Fibroblast of peridontal ligament (primary cell): Measurements from ENCODE around the gene PA2G4.
A peak's percentile ranks its signal among the peaks of the same experiment; 100 is the strongest.
"Not testable (repeated sequence)": the region's sequence is repeated elsewhere in the genome, so short reads cannot be mapped to it uniquely, and the experiment has no call there.

Source experiments
- DNase-seq: peaks from one replicate; pipeline ENCODE4 v3.0.0-alpha.2; 2010; ENCODE audit errors: extremely low read depth

PA2G4 gene

GRCh38 chr12:56104109-56104814 is at the start of gene PA2G4:
TSS of gene PA2G4 (plus strand) at chr12:56104559. CDS start at chr12:56104738, 179 bp downstream.
- peak; percentile 97 for DNase-seq

GRCh38 chr12:56059964-56060363 is 44.4 kb upstream of the PA2G4 start:
- DNase-seq, result peak; percentile 44

GRCh38 chr12:56061982-56062381 is 42.4 kb upstream of the PA2G4 start:
- no peak for DNase-seq

DNA sequence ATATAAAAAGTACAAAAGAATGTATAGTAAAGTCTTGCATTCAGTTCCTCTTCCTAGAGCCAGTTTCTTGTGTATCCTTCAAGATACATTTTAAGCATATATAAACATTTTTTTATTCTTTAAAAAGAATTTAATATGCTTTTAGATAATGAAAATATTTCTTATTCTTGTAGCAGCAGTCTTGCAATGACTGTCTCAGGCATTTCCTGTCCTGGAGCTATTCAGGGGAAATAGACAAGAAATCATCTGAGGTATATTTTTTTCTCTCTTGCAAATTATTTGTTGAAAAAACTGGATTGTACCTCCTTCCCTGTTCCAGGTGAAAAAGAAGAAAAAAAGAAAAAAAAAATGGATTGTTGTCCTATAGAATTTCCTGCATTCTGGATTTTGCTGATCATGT is 41.4 kb upstream of the PA2G4 start:
- DNase-seq, result no peak

- DNase-seq, result peak; percentile 26
Measured at GRCh38 chr12:56071648-56072047, 32.7 kb upstream of the PA2G4 start.

GRCh38 chr12:56074396-56074795 is 30.0 kb upstream of the PA2G4 start:
- no peak for DNase-seq

- not testable (repeated sequence) for DNase-seq
Measured at GRCh38 chr12:56077966-56078365, 26.4 kb upstream of the PA2G4 start.

DNA sequence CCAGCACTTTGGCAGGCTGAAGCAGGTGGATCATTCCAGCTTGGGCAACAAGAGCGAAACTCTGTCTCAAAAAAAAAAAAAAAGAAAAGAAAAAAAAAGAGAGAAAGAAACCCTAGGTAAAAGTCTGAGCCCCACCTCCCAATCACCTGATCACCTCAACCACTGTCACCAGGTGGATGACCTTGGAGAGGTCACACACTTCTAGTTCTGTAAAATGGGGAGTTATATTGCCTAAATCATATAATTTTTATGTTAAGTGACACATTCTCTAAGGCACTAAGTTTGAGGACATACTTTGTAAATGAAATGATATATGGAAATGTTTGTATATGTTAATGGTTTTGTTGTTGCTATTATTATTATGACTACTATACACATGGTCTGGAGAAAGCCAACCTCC is 25.9 kb upstream of the PA2G4 start:
- no peak for DNase-seq

- DNase-seq, result peak; percentile 80
Measured at GRCh38 chr12:56078931-56079722, 25.2 kb upstream of the PA2G4 start.

DNA sequence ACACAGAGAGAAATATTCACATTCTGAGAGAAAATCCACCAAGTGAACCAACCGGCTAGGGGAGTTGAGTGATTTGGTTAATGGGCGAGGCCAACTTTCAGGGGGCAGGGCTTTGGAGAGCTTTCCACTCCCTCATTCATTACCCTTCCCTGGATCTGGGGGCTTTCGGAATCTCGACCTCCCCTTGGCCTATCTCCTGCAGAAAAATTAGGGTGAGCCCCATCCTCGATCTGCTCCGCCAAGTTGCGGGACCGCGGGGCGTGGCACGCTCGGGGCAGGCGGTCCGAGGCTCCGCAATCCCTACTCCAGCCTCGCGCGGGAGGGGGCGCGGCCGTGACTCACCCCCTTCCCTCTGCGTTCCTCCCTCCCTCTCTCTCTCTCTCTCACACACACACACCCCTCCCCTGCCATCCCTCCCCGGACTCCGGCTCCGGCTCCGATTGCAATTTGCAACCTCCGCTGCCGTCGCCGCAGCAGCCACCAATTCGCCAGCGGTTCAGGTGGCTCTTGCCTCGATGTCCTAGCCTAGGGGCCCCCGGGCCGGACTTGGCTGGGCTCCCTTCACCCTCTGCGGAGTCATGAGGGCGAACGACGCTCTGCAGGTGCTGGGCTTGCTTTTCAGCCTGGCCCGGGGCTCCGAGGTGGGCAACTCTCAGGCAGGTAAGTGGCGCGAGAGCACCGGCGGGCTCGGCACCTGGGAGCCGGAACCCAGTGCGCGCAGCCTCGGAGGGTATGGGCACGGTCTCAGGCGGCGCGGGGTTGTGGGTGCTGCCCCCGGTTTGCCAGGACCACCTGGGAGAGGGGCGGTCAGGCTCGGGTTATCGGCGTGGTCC is 24.4 kb upstream of the PA2G4 start, which contains the start of gene ERBB3:
Gene ERBB3 (plus strand): TSS at position 443 of the 833 bp plus-strand sequence. CDS start 136 bp downstream, at position 579.
- DNase-seq, result peak; percentile 65

DNA sequence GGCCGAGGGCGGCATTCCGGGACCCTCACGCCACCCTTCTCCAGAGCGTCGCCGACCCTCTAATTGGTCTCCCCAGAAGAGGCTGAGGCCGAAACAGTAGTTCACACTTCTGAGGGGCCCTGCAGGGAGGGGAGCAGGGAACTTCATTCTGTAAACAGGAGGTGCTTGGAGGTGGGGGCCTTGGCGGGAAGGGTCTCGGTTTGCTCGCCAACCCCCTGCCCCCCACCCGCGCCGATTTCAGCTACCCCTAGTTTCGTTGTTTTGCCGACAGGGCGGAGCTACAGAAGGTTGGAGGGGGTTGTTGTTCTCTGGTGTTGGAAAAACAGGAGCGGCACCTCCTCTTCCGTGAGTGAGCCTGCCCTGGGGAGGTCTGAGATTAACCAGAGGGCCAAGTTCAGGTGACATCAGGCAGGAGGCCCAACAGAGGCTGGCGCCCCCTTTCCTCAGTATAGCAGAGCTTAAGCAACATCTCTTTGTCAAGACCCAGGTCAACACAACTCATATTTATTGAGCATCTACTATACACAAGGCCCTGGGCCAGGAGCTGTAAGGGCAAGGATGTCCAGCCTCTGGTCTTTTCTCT is 23.7 kb upstream of the PA2G4 start:
- DNase-seq, result no peak

- DNase-seq, result no peak
Measured at GRCh38 chr12:56081393-56082347, 22.7 kb upstream of the PA2G4 start.

DNA sequence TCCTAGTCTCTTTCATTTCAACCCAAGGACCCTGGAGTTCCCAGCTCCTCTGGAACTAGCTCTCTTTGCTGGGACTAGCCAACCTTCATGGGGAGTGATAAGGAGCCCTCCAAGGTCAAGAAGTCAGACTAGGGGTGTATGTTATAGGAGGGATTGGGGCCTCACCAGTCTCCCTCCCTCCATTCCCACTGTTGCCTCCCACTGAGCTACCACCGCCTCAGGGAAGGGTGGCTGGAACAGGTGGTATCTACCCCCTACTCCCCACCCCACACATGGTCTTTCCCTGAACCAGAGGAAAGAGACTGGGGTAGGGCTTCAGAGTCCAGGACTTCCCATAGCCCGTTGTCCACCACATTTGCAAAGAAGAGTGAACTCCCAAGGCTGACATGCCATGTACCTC is 22.0 kb upstream of the PA2G4 start:
- no peak for DNase-seq

GRCh38 chr12:56082967-56083366 is 21.4 kb upstream of the PA2G4 start:
- DNase-seq, result no peak

DNA sequence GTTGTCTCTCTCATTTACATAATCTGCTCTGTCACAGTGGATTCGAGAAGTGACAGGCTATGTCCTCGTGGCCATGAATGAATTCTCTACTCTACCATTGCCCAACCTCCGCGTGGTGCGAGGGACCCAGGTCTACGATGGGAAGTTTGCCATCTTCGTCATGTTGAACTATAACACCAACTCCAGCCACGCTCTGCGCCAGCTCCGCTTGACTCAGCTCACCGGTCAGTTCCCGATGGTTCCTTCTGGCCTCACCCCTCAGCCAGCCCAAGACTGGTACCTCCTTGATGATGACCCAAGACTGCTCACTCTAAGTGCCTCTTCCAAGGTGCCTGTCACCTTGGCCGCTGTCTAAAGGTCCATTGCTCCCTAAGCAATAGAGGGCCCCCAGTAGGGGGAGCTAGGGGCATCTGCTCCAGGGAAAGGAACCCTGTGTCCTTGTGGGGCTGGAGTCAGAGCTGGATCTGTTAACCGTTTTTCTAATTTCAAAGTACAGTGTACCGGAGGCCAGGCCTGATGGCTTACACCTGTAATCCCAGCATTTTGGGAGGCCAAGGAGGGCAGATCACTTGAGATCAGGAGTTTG is 19.3 kb upstream of the PA2G4 start:
- DNase-seq, result no peak

DNA sequence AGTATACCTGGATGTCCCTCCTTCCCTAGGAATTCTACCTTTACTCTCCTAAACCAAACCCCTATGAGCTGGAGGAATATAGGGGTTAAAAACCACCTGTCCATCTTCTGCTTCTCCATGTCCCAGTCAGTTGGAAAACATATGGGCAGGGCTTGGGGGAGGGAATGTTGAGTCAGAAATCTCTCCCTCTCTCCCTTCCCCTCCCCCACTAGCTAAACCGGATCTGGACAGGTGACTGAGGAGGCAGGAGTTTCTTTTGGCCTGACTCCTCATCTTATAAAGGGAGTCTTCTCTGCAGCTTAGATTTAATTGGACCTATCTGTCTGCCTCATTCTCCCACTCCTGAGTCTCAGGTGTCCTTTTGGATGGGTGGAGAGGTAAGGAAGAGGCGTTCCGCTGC is 18.3 kb upstream of the PA2G4 start:
- DNase-seq, result no peak

DNA sequence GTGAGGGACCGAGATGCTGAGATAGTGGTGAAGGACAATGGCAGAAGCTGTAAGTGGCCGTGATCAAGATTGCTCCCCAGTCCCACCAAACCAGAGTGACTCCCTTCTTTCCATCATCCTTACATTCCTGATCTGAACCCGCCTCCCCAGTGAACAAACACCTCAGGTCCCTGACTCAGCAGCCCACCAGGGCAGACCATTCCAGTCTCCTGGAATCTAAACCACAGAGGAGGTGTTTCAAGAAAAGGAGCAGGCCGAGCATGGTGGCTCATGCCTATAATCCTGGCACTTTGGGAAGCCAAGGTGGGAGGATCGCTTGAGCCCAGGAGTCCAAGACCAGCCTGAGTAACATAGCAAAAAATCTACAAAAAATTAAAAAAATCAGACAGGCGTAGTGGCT is 17.8 kb upstream of the PA2G4 start:
- no peak for DNase-seq

GRCh38 chr12:56087220-56087619 is 17.1 kb upstream of the PA2G4 start:
- no peak for DNase-seq

- DNase-seq, result no peak
Measured at GRCh38 chr12:56097738-56098137, 6.6 kb upstream of the PA2G4 start.

DNA sequence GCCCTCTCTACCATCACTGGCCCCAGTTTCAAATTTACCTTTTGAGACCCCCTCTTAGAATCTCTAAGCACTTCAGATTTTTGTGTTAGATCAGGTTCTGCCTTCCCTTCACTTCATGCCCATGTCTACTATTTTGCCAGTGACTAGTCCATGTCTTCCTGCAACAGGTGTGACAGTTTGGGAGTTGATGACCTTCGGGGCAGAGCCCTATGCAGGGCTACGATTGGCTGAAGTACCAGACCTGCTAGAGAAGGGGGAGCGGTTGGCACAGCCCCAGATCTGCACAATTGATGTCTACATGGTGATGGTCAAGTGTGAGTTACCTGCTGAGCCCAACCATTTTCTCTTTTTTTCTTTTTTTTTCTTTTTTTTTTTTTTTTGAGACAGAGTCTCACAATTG is 5.8 kb upstream of the PA2G4 start:
- no peak for DNase-seq
